Gastrocnemius medialis (tissue), 4 donors: ENCODE measurements around the gene UNK. TPM values are rescaled to one million over a fixed set of nuclear protein-coding genes. Genes with fewer than 3 reads are reported as not detected.
A peak's percentile ranks its signal among the peaks of the same experiment; 100 is the strongest.
"Not testable (repeated sequence)": the region's sequence is repeated elsewhere in the genome, so short reads cannot be mapped to it uniquely, and the experiment has no call there.

ENCODE experiments used
- ATAC-seq, 2 donors: fragments of 150-250 bp; one replicate each; pipeline ENCODE4 v1.9.1; 2016
- DNase-seq, 2 donors: peaks; one replicate each; pipeline ENCODE4 v3.0.0-alpha.2; 2019
- H3K27ac ChIP-seq, 4 donors: fragments of 200-600 bp; sonication (generic); 1 replicate in 1 of 4; 2 replicates in 3 of 4; pipeline ENCODE4 v1.5.1; 2016 to 2018; ENCODE audit warnings: mild to moderate bottlenecking in 2 of 4, moderate library complexity in 1 of 4
- H3K27me3 ChIP-seq, 3 donors: fragments of 200-600 bp; sonication (generic) in 2 of 3; 1 replicate in 1 of 3; 2 replicates in 2 of 3; pipeline versions ENCODE4 v1.5.1 to v1.6.0; 2016 to 2019; ENCODE audit warnings: mild to moderate bottlenecking in 1 of 3, moderate library complexity in 1 of 3
- H3K36me3 ChIP-seq, 2 donors: fragments of 200-600 bp; sonication (generic) in 1 of 2; one replicate each; pipeline ENCODE4 v1.5.1; 2017 to 2018
- H3K4me1 ChIP-seq, 2 donors: fragments of 200-600 bp; sonication (generic) in 1 of 2; one replicate each; pipeline ENCODE4 v1.5.1; 2016 to 2017; ENCODE audit warnings: mild to moderate bottlenecking in 2 of 2
- H3K4me3 ChIP-seq, 4 donors: fragments of 200-600 bp; sonication (generic) in 3 of 4; 1 replicate in 1 of 4; 2 replicates in 3 of 4; pipeline ENCODE4 v1.5.1; 2016 to 2019; ENCODE audit warnings: mild to moderate bottlenecking in 2 of 4
- H3K9me3 ChIP-seq, 3 donors: fragments of 200-600 bp; sonication (generic) in 2 of 3; 1 replicate in 1 of 3; 2 replicates in 2 of 3; pipeline ENCODE4 v1.5.1; 2016 to 2019
- POLR2A ChIP-seq, 2 donors: fragments of 450-650 bp; IDR thresholded peaks; one replicate each; pipeline ENCODE4 v1.6.1; 2017; ENCODE audit warnings: antibody characterized with exemption in 2 of 2, mild to moderate bottlenecking in 2 of 2, moderate library complexity in 2 of 2
- in situ Hi-C, 4 donors: fragments of 200-750 bp; cut with MboI; loops; one replicate each; pipeline versions ENCODE4 v1.15.0 to v1.8.0; 2017; ENCODE audit warnings: low sequenced_read_pairs in 4 of 4
- intact Hi-C: fragments of 100-400 bp; cut with DNase I; formaldehyde crosslinking; loops from one replicate; pipeline ENCODE4 v1.15.1; 2023; ENCODE audit warnings: low total_unique reads
- total RNA-seq, 4 donors: library from RNA; depleted of rRNA; stranded (reverse); fragments of >200 nt; gene quantifications; one replicate each; pipeline versions ENCODE4 v1.1.0 to v1.2.3, GENCODE V29; 2016
- TF ChIP-seq, protein P1 (sequence below), 5 experiments: fragments of 450-650 bp in 3 of 5; fragments of 200-600 bp in 2 of 5; sonication (generic) in 2 of 5; IDR thresholded peaks in 4 of 5; conservative IDR thresholded peaks in 1 of 5; 1 replicate in 4 of 5; 2 replicates in 1 of 5; pipeline ENCODE4 v1.5.1; 2016 to 2019; ENCODE audit warnings: antibody characterized with exemption in 5 of 5, mild to moderate bottlenecking in 3 of 5, moderate library complexity in 3 of 5

The UNK gene
- total RNA-seq, 4 donors from 2014 or later = 10.4 to 19.2 (median 13.1) TPM

DNA sequence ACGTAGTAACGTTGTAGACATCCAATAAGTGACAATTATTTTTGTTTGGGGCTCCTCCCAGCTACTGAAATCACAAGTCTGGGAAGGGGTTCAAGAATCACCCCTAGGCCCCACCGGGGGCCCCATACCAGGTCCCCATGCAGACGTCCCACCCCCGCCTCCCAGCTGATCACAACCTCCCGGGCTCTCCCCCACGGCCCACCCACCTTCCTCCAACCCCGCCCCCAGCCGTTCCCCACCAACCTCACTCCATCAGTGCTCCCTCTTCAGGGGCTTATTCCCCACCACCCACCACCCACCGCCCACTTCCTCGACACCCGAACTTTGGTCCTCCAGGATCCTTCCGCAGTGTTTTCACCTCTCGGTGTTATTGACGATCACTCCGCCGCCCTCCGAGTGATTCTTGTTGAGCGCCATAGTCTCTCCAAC is 70.3 kb downstream of the UNK start:
- H3K9me3 ChIP-seq = no peaks in the 10 kb centered on the region
- in situ Hi-C loops (loop anchor here in 1 of 4 donors (5.0 kb wide), 1 partner anchor 78 kb away; a partner anchor contains a TSS), intact Hi-C loops (loop anchor here (1.0 to 10.0 kb wide), 4 partner anchors 70 to 390 kb away; partner anchors contain the start of genes ACOX1, RNF157, TEN1 and UNK)
- H3K4me3 ChIP-seq = peak overlapping the region; percentile 59 to 82 (median 66)
- H3K27ac ChIP-seq = peak overlapping the region; percentile 95 to 99 (median 95)
- ATAC-seq = peak; percentile 4 to 5
- TF ChIP-seq, protein P1, sequence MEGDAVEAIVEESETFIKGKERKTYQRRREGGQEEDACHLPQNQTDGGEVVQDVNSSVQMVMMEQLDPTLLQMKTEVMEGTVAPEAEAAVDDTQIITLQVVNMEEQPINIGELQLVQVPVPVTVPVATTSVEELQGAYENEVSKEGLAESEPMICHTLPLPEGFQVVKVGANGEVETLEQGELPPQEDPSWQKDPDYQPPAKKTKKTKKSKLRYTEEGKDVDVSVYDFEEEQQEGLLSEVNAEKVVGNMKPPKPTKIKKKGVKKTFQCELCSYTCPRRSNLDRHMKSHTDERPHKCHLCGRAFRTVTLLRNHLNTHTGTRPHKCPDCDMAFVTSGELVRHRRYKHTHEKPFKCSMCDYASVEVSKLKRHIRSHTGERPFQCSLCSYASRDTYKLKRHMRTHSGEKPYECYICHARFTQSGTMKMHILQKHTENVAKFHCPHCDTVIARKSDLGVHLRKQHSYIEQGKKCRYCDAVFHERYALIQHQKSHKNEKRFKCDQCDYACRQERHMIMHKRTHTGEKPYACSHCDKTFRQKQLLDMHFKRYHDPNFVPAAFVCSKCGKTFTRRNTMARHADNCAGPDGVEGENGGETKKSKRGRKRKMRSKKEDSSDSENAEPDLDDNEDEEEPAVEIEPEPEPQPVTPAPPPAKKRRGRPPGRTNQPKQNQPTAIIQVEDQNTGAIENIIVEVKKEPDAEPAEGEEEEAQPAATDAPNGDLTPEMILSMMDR (IDR thresholded peaks at IDR 0.05 in 4 of 5, conservative IDR thresholded peaks at IDR 0.05 in 1 of 5) = peak in 1 of 5 experiments; percentile 28
- no peak for TF ChIP-seq POLR2A (IDR thresholded peaks at IDR 0.05)
- H3K36me3 ChIP-seq = peaks cover 0 to 17% of the 10 kb centered on the region in 2 donors
- DNase-seq = no peak
- peaks cover 45% of the 10 kb centered on the region in 2 donors for H3K4me1 ChIP-seq
- no peaks in the 10 kb centered on the region for H3K27me3 ChIP-seq

DNA sequence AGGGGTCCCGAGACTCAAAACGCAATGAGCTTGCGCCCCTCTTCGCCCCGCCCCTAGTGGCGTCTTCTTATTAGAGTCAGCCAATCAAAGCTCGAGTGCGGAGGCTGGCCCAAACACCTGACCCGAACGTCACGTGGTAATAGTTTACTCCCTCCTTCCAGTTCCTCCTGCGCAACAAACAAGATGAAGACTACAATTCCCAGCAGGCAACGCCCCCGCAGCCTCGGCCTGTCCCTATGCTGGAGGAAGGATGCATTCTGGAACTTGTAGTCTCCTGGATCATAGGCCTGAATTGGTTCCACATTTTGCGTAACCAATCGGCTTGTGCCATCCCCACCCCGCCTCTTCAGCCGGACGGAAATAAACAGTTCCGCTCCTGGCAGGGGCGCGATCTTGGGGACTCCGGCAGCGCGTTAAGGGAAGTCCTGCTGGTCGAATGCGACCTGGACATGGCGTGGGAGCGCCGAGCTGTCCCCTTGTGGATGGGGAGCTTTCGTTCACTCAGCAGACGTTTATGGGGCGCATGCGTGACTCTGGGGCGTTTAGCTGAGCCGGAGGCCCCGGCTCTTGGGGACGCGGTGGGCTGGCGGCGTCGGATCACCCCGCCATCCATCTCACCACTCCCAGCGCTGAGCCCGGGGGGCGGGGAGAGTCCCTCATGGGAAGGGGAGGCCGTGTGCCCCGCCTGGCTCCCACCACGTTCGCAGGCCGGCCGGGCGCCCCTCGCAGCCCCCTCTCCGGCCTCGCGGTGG is 70.9 kb downstream of the UNK start, which contains the start of gene WBP2:
TSS of gene WBP2 (minus strand) at position 26 of the 752 bp plus-strand sequence. CDS start 38 bp downstream, outside the sequence.
- Histone ChIP-seq H3K4me3 (peak within 1 kb of the TSS; percentile 63 to 85 (median 78)), H3K27ac (peak within 1 kb of the TSS; percentile 95 to 99 (median 96)), H3K9me3 (no peaks in the 10 kb centered on the region), H3K36me3 (peaks cover 0 to 11% of the 10 kb centered on the region in 2 donors), H3K27me3 (no peaks in the 10 kb centered on the region), H3K4me1 (peaks cover 39 to 41% of the 10 kb centered on the region in 2 donors)
- TF ChIP-seq, protein P1 (IDR thresholded peaks at IDR 0.05 in 4 of 5, conservative IDR thresholded peaks at IDR 0.05 in 1 of 5) = peak; percentile 54 to 79 (median 61)
- peak; percentile 96 to 100 for TF ChIP-seq POLR2A (IDR thresholded peaks at IDR 0.05)
- DNase-seq = peak; percentile 100
- in situ Hi-C loops (loop anchor here in 1 of 4 donors (5.0 kb wide), 1 partner anchor 78 kb away; a partner anchor contains a TSS), intact Hi-C loops (loop anchor here (1.0 to 10.0 kb wide), 5 partner anchors 22 to 389 kb away; partner anchors contain the start of genes RNF157, TRIM65 and UNK)
- peak; percentile 79 to 80 for ATAC-seq

DNA sequence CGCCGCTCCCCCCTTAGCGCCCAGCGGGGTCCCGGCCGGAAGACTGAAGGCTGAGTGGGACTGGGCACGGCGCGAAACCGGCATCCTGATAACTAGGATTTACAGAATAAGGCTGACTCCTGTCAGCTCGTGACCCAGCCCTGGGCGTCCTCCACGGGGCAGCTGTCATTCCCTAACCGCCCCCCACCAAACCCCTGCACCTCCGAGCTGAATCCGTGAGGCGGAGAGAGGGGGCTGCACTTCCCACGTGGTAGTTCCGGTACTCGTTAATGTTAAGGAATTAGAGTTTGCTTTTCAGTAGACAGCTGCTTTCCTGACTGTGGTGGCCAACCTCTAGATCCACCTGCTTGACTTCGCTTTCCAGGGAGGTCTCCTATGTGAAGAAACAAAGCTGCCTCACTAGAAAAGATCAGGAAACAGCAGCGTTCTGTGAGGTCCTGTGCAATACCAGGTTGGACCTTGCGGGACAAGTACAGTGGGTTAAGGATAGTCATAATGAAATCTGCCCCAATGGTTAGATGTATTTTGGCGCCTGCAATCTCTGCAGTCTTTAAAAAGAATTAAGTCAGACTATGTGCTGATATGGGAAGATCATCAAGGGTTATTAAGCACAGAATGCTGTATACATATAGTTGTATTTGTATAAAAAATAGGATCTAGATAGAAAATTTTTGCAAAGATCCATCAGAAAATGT is 71.6 kb downstream of the UNK start:
- Histone ChIP-seq H3K27me3 (no peaks in the 10 kb centered on the region), H3K4me3 (peak overlapping the region; percentile 54 to 85 (median 78)), H3K4me1 (peaks cover 33% of the 10 kb centered on the region in 2 donors), H3K9me3 (no peaks in the 10 kb centered on the region), H3K27ac (peak overlapping the region; percentile 90 to 99 (median 96)), H3K36me3 (peaks cover 0 to 8% of the 10 kb centered on the region in 2 donors)
- TF ChIP-seq, protein P1 (IDR thresholded peaks at IDR 0.05 in 4 of 5, conservative IDR thresholded peaks at IDR 0.05 in 1 of 5) = no peak
- TF ChIP-seq POLR2A (IDR thresholded peaks at IDR 0.05) = no peak
- in situ Hi-C loops (loop anchor here in 1 of 4 donors (5.0 kb wide), 1 partner anchor 79 kb away; a partner anchor contains a TSS), intact Hi-C loops (loop anchor here (1.0 to 10.0 kb wide), 3 partner anchors 21 to 389 kb away; partner anchors contain the start of genes RNF157 and TRIM65)
- no peak for DNase-seq
- peak in 1 of 2 donors; percentile 10 for ATAC-seq

DNA sequence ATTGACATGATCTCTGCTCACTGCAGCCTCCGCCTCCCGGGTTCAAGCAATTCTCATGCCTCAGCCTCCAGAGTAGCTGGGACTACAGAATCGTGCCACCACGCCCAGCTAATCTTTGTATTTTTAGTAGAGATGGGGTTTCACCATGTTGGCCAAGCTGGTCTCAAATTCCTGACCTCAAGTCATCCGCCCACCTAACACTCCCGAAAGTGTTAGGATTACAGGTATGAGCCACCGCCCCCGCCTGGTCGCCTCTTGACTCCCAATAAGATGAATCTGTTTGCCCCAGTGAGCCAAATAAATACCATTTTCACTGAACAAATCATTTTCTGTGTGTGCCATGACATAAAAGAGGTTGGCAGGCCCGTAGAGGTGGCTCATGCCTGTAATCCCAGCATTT is 74.8 kb downstream of the UNK start:
- H3K36me3 ChIP-seq, H3K4me3 ChIP-seq, ATAC-seq, H3K27me3 ChIP-seq, H3K4me1 ChIP-seq, DNase-seq, H3K9me3 ChIP-seq: not testable (repeated sequence)
- intact Hi-C loops = loop anchor here (10.0 kb wide), 1 partner anchor 385 kb away; the partner anchor contains the start of gene RNF157
- H3K27ac ChIP-seq = peak overlapping the region; percentile 27 to 72 (median 62)
- in situ Hi-C loops = loop anchor here in 1 of 4 donors (5.0 kb wide), 1 partner anchor 82 kb away; a partner anchor contains a TSS
